Panc1 (cell line): ENCODE data around the gene SND1. TPM values are rescaled to one million over a fixed set of nuclear protein-coding genes. Genes with fewer than 3 reads are reported as not detected.

Experiments used
- ATAC-seq: fragments of 200-7000 bp; cut with Tn5 transposase; 2 replicates; pipeline ENCODE4 v1.9.1; 2020; ENCODE audit warnings: mild to moderate bottlenecking, moderate library complexity
- BruUV-seq: library from RNA; stranded (reverse); fragments of 400-500 nt; replicated peaks from 2 replicates; lab custom pipeline; 2021; lab: Mats Ljungman, UMichigan
- CTCF ChIA-PET: fragments of 300-600 bp; sonication (Branson Sonifier 250); formaldehyde crosslinking; loops from one replicate; lab custom pipeline; 2022; ENCODE audit warnings: antibody characterized with exemption; lab: Charles Lee
- POLR2A ChIA-PET: fragments of 300-600 bp; sonication (Branson Sonifier 250); formaldehyde crosslinking; loops from one replicate; lab custom pipeline; 2022; ENCODE audit warnings: antibody characterized with exemption; lab: Charles Lee
- DNase-seq: peaks from one replicate; pipeline ENCODE4 v3.0.0-alpha.2; 2010; ENCODE audit warnings: low read depth, low spot score
- H3K27ac ChIP-seq: 2 replicates; pipeline ENCODE4 v1.5.1; 2011; ENCODE audit warnings: mild to moderate bottlenecking, low read length, inconsistent platforms
- H3K27me3 ChIP-seq: fragments of 200-500 bp; sonication (Bioruptor generic); 2 replicates; pipeline ENCODE4 v1.6.0; 2014; ENCODE audit warnings: low read length, inconsistent platforms; ENCODE audit not compliant: control insufficient read depth, insufficient read depth
- H3K36me3 ChIP-seq: fragments of 200-500 bp; sonication (Bioruptor generic); 2 replicates; pipeline ENCODE4 v1.5.1; 2014; ENCODE audit warnings: inconsistent platforms, mild to moderate bottlenecking, low read length, moderate library complexity; ENCODE audit not compliant: control insufficient read depth, insufficient read depth
- H3K4me1 ChIP-seq: 2 replicates; pipeline ENCODE4 v1.5.1; 2011; ENCODE audit warnings: inconsistent platforms, mild to moderate bottlenecking, low read length, moderate library complexity; ENCODE audit not compliant: control insufficient read depth, insufficient read depth
- H3K4me3 ChIP-seq, 2 experiments: 2 replicates each; pipeline ENCODE4 v1.5.1; 2011 to 2012; ENCODE audit warnings: low read depth in 2 of 2, low read length in 2 of 2, mild to moderate bottlenecking in 2 of 2, inconsistent platforms in 1 of 2, moderate library complexity in 1 of 2
- H3K9me3 ChIP-seq: fragments of 200-500 bp; sonication (Bioruptor generic); 2 replicates; pipeline ENCODE4 v1.5.1; 2014; ENCODE audit warnings: low read depth, mild to moderate bottlenecking, inconsistent platforms, low read length, moderate library complexity; ENCODE audit not compliant: control insufficient read depth, insufficient read depth
- POLR2AphosphoS5 ChIP-seq: IDR thresholded peaks from 2 replicates; pipeline ENCODE4 v1.6.1; 2012; ENCODE audit warnings: mild to moderate bottlenecking, low read depth, low read length, moderate library complexity
- SIN3A ChIP-seq: IDR thresholded peaks from 2 replicates; pipeline ENCODE4 v1.6.1; 2012; ENCODE audit warnings: low read depth, mild to moderate bottlenecking, low read length, moderate library complexity, borderline replicate concordance; ENCODE audit not compliant: insufficient read depth
- TCF7L2 ChIP-seq: IDR thresholded peaks from 2 replicates; pipeline ENCODE4 v1.6.1; 2011; ENCODE audit warnings: mild to moderate bottlenecking, low read depth, low read length, inconsistent platforms
- in situ Hi-C: cut with HindIII; loops from 2 replicates; pipeline ENCODE4 v1.10.0; 2016; ENCODE audit warnings: low sequenced_read_pairs, low pct_unique_long_range_greater_than_20kb
- intact Hi-C: fragments of 100-400 bp; cut with micrococcal nuclease; formaldehyde crosslinking; loops from one replicate; pipeline ENCODE4 v1.10.0; 2022; ENCODE audit not compliant: unreplicated experiment
- total RNA-seq: library from RNA; stranded (reverse); gene quantifications from one replicate; pipeline ENCODE4 v1.2.1, GENCODE V29; 2021; ENCODE audit not compliant: unreplicated experiment
- TF ChIP-seq, protein P1 (sequence below), 2 experiments: IDR thresholded peaks; 2 replicates each; pipeline ENCODE4 v1.6.1; 2011 to 2012; ENCODE audit warnings: low read depth in 2 of 2, control low read depth in 1 of 2, low read length in 1 of 2, mild to moderate bottlenecking in 1 of 2, moderate library complexity in 1 of 2; ENCODE audit not compliant: insufficient read depth in 1 of 2
- TF ChIP-seq, protein P2 (sequence below): fragments of 450-650 bp; IDR thresholded peaks from 2 replicates; pipeline ENCODE4 v1.5.1; 2017; ENCODE audit warnings: mild to moderate bottlenecking

The SND1 gene
- total RNA-seq, 1 experiment from 2014 or later: 176 TPM

DNA sequence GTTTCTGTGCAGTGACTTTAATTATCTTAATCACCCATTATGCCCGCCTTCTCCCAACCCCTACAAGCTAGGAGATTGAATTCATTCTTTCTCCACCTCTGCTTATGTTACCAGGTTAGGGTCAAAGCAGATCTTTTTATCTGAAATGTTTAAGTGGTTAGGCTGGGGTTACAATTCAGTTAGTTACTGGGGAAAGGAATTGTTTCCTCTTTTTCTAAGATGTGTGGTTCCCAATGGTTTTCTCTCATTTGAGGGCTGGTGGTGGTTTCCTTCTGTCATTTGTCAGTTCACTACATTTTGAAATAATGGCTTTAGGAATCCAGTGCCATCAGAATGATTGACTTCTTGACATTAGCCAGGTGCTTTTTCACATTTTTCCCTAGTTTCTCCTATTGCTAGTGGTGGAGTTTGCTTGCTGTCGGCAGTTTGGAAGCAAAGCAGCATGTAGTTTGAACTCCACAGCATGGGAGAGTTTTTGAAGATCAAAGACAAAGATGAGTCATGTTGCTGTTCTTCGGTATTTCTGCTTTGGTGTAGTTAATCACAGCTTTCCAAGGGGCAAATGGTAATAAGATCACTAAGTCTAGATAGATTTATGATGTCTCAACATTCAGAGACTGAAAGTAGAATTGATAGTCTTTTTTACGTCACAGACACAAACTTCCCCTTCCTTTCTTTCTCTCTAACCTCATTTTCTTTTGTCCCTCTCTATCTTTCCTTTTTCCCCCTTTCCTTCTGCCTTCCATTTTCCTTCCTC is 168.2 kb downstream of the SND1 start:
- Histone ChIP-seq H3K36me3 (no peaks in the 10 kb centered on the region; the same call in 1 of the 2 replicates), H3K4me3 (no peak overlapping the region), H3K27me3 (no peaks in the 10 kb centered on the region), H3K4me1 (no peaks in the 10 kb centered on the region), H3K9me3 (no peaks in the 10 kb centered on the region), H3K27ac (no peak overlapping the region)
- no peak for DNase-seq
- no peak for TF ChIP-seq POLR2AphosphoS5
- no peak for TF ChIP-seq TCF7L2
- TF ChIP-seq, protein P1, sequence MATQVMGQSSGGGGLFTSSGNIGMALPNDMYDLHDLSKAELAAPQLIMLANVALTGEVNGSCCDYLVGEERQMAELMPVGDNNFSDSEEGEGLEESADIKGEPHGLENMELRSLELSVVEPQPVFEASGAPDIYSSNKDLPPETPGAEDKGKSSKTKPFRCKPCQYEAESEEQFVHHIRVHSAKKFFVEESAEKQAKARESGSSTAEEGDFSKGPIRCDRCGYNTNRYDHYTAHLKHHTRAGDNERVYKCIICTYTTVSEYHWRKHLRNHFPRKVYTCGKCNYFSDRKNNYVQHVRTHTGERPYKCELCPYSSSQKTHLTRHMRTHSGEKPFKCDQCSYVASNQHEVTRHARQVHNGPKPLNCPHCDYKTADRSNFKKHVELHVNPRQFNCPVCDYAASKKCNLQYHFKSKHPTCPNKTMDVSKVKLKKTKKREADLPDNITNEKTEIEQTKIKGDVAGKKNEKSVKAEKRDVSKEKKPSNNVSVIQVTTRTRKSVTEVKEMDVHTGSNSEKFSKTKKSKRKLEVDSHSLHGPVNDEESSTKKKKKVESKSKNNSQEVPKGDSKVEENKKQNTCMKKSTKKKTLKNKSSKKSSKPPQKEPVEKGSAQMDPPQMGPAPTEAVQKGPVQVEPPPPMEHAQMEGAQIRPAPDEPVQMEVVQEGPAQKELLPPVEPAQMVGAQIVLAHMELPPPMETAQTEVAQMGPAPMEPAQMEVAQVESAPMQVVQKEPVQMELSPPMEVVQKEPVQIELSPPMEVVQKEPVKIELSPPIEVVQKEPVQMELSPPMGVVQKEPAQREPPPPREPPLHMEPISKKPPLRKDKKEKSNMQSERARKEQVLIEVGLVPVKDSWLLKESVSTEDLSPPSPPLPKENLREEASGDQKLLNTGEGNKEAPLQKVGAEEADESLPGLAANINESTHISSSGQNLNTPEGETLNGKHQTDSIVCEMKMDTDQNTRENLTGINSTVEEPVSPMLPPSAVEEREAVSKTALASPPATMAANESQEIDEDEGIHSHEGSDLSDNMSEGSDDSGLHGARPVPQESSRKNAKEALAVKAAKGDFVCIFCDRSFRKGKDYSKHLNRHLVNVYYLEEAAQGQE (IDR thresholded peaks at IDR 0.05; ENCODE audit: insufficient read depth in 1 of 2, low read depth in 2 of 2, low read length in 1 of 2): no peak
- TF ChIP-seq SIN3A: no peak
- TF ChIP-seq, protein P2, sequence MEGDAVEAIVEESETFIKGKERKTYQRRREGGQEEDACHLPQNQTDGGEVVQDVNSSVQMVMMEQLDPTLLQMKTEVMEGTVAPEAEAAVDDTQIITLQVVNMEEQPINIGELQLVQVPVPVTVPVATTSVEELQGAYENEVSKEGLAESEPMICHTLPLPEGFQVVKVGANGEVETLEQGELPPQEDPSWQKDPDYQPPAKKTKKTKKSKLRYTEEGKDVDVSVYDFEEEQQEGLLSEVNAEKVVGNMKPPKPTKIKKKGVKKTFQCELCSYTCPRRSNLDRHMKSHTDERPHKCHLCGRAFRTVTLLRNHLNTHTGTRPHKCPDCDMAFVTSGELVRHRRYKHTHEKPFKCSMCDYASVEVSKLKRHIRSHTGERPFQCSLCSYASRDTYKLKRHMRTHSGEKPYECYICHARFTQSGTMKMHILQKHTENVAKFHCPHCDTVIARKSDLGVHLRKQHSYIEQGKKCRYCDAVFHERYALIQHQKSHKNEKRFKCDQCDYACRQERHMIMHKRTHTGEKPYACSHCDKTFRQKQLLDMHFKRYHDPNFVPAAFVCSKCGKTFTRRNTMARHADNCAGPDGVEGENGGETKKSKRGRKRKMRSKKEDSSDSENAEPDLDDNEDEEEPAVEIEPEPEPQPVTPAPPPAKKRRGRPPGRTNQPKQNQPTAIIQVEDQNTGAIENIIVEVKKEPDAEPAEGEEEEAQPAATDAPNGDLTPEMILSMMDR: no peak
- CTCF ChIA-PET: no interaction called here
- in situ Hi-C loops (no loop called here), intact Hi-C loops (no loop called here)
- no TSS peak for BruUV-seq
- no peak for ATAC-seq
- POLR2A ChIA-PET: no interaction called here

DNA sequence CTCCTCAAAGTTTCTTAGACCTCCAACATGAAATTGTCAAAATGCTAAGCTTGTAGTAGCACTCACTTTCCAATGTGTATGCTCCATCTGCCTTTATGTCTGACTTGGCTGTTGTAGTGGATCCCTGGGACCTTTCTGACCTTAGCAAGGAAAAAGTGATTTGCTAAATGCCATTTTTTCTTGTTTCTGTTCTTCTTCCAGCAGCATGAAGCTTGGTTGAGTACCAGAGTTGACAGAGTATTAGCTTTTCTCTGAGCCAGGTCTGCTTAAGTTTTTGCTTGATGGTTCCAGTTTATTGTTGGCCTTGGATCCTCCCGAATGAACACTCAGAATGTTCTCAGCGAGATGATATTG is 168.7 kb downstream of the SND1 start:
- H3K9me3 ChIP-seq: no peaks in the 10 kb centered on the region
- H3K4me3 ChIP-seq: no peak overlapping the region
- intact Hi-C loops: no loop called here
- in situ Hi-C loops: no loop called here
- no TSS peak for BruUV-seq
- no peaks in the 10 kb centered on the region; the same call in 1 of the 2 replicates for H3K36me3 ChIP-seq
- ATAC-seq (no peak), DNase-seq (no peak)
- CTCF ChIA-PET: no interaction called here
- no peaks in the 10 kb centered on the region for H3K27me3 ChIP-seq
- TF ChIP-seq, protein P1 (IDR thresholded peaks at IDR 0.05; ENCODE audit: insufficient read depth in 1 of 2, low read depth in 2 of 2, low read length in 1 of 2): no peak
- TF ChIP-seq, protein P2: no peak
- no peak for TF ChIP-seq TCF7L2
- no peak for TF ChIP-seq SIN3A
- TF ChIP-seq POLR2AphosphoS5: no peak
- POLR2A ChIA-PET: no interaction called here
- H3K4me1 ChIP-seq: no peaks in the 10 kb centered on the region
- no peak overlapping the region for H3K27ac ChIP-seq
